ENCODE measurements around the gene TMEM219.

- TF ChIP-seq CTCF (IDR thresholded peaks at IDR 0.05) (no peak), NFE2L1 (CRISPR knock-in tag; IDR thresholded peaks at IDR 0.05) (no peak), ZNF121 (CRISPR knock-in tag; IDR thresholded peaks at IDR 0.05) (no peak), GABPB1 (CRISPR knock-in tag; IDR thresholded peaks at IDR 0.05) (no peak), ZNF232 (CRISPR knock-in tag; IDR thresholded peaks at IDR 0.05) (no peak)
- TF ChIP-seq, protein P1, sequence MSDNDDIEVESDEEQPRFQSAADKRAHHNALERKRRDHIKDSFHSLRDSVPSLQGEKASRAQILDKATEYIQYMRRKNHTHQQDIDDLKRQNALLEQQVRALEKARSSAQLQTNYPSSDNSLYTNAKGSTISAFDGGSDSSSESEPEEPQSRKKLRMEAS (CRISPR knock-in tag; IDR thresholded peaks at IDR 0.05) = no peak
These were observed 3.1 kb upstream of the TMEM219 start for GRCh38 chr16:29958756-29959155.
